Liver (tissue), 9 donors: ENCODE results near the gene EPB41L4B. TPM values are rescaled to one million over a fixed set of nuclear protein-coding genes. Genes with fewer than 3 reads are reported as not detected.

Experiments
- DNase-seq: peaks from one replicate; pipeline ENCODE4 v3.0.0-alpha.2; 2017; ENCODE audit warnings: low spot score
- H3K27ac ChIP-seq, 2 donors: one replicate each; pipeline ENCODE4 v1.7.0; 2013; ENCODE audit warnings: inconsistent platforms in 2 of 2, low read length in 2 of 2, control low read depth in 1 of 2, low read depth in 1 of 2, mild to moderate bottlenecking in 1 of 2
- H3K27me3 ChIP-seq, 4 donors: one replicate each; pipeline versions ENCODE4 v1.6.1 to v1.7.0; 2013; ENCODE audit warnings: low read length in 3 of 4, inconsistent platforms in 1 of 4, mild to moderate bottlenecking in 1 of 4, moderate library complexity in 1 of 4; ENCODE audit not compliant: control insufficient read depth in 4 of 4, insufficient read depth in 4 of 4
- H3K36me3 ChIP-seq, 4 donors: one replicate each; pipeline versions ENCODE4 v1.6.1 to v1.7.0; 2013; ENCODE audit warnings: low read length in 3 of 4, mild to moderate bottlenecking in 3 of 4, low read depth in 1 of 4, moderate library complexity in 1 of 4; ENCODE audit not compliant: control insufficient read depth in 4 of 4, insufficient read depth in 3 of 4
- H3K4me1 ChIP-seq, 4 donors: one replicate each; pipeline versions ENCODE4 v1.6.1 to v1.7.0; 2013; ENCODE audit warnings: low read length in 3 of 4, mild to moderate bottlenecking in 3 of 4, moderate library complexity in 1 of 4; ENCODE audit not compliant: control insufficient read depth in 4 of 4, insufficient read depth in 4 of 4
- H3K4me3 ChIP-seq, 3 donors: one replicate each; pipeline versions ENCODE4 v1.6.1 to v1.7.0; 2013; ENCODE audit warnings: low read length in 3 of 3, control low read depth in 1 of 3, low read depth in 1 of 3, mild to moderate bottlenecking in 1 of 3
- H3K9ac ChIP-seq, 2 donors: one replicate each; pipeline ENCODE4 v1.7.0; 2013; ENCODE audit warnings: low read length in 2 of 2, mild to moderate bottlenecking in 2 of 2, moderate library complexity in 2 of 2, control low read depth in 1 of 2, low read depth in 1 of 2
- H3K9me3 ChIP-seq, 4 donors: one replicate each; pipeline versions ENCODE4 v1.6.1 to v1.7.0; 2013; ENCODE audit warnings: low read length in 3 of 4; ENCODE audit not compliant: control insufficient read depth in 4 of 4
- ATF3 ChIP-seq: IDR thresholded peaks from 2 replicates; pipeline ENCODE4 v1.6.1; 2016; ENCODE audit warnings: antibody characterized with exemption
- EGR1 ChIP-seq, 2 donors: IDR thresholded peaks; 2 replicates each; pipeline ENCODE4 v1.6.1; 2016 to 2018; ENCODE audit warnings: antibody characterized with exemption in 2 of 2, low read depth in 2 of 2
- FOXA1 ChIP-seq: IDR thresholded peaks from 2 replicates; pipeline ENCODE4 v1.6.1; 2016; ENCODE audit warnings: antibody characterized with exemption
- FOXA2 ChIP-seq: IDR thresholded peaks from 2 replicates; pipeline ENCODE4 v1.6.1; 2016; ENCODE audit warnings: antibody characterized with exemption
- GABPA ChIP-seq, 2 donors: IDR thresholded peaks in 1 of 2; conservative IDR thresholded peaks in 1 of 2; 2 replicates each; pipeline ENCODE4 v1.6.1; 2016; ENCODE audit warnings: antibody characterized with exemption in 2 of 2, mild to moderate bottlenecking in 1 of 2, moderate library complexity in 1 of 2
- HNF4A ChIP-seq, 2 donors: conservative IDR thresholded peaks; 2 replicates each; pipeline ENCODE4 v1.6.1; 2016; ENCODE audit warnings: antibody characterized with exemption in 2 of 2, mild to moderate bottlenecking in 2 of 2
- HNF4G ChIP-seq: IDR thresholded peaks from 2 replicates; pipeline ENCODE4 v1.6.1; 2016; ENCODE audit warnings: antibody characterized with exemption
- JUND ChIP-seq, 2 donors: IDR thresholded peaks; 2 replicates each; pipeline ENCODE4 v1.6.1; 2016; ENCODE audit warnings: antibody characterized with exemption in 2 of 2
- NR2F2 ChIP-seq: IDR thresholded peaks from 2 replicates; pipeline ENCODE4 v1.6.1; 2016; ENCODE audit warnings: antibody characterized with exemption
- RAD21 ChIP-seq, 2 donors: IDR thresholded peaks; 2 replicates each; pipeline ENCODE4 v1.6.1; 2016; ENCODE audit warnings: antibody characterized with exemption in 2 of 2, mild to moderate bottlenecking in 2 of 2
- REST ChIP-seq: IDR thresholded peaks from 2 replicates; pipeline ENCODE4 v1.6.1; 2016; ENCODE audit warnings: antibody characterized with exemption, mild to moderate bottlenecking
- RXRA ChIP-seq, 2 donors: IDR thresholded peaks; 2 replicates each; pipeline ENCODE4 v1.6.1; 2017 to 2018; ENCODE audit warnings: antibody characterized with exemption in 2 of 2, mild to moderate bottlenecking in 1 of 2
- SP1 ChIP-seq: IDR thresholded peaks from 2 replicates; pipeline ENCODE4 v1.6.1; 2018; ENCODE audit warnings: antibody characterized with exemption, mild to moderate bottlenecking
- ZBTB33 ChIP-seq: IDR thresholded peaks from 2 replicates; pipeline ENCODE4 v1.6.1; 2016; ENCODE audit warnings: antibody characterized with exemption
- WGBS: extraction: QIAGEN DNeasy Blood & Tissue Kit; methylation state at CpG from one replicate; pipeline ENCODE4 v1.1.7; 2013; 5-methylcytosine and 5-hydroxymethylcytosine counted together
- polyA plus RNA-seq, 2 donors: library from polyadenylated mRNA; stranded (reverse) in 1 of 2; unstranded in 1 of 2; fragments of 200-250 nt in 1 of 2; fragments of >200 nt in 1 of 2; fragmentation: Nextera tagmentation in 1 of 2; extraction: Ambion mirVana in 1 of 2; gene quantifications; one replicate each; pipeline versions ENCODE4 v1.2.1 to v1.2.3, GENCODE V29; 2013 to 2015
- total RNA-seq, 2 donors: library from RNA; depleted of rRNA; stranded (reverse); fragments of >200 nt; gene quantifications; one replicate each; pipeline ENCODE4 v1.2.3, GENCODE V29; 2014
- TF ChIP-seq, protein P1 (sequence below): fragments of 150-350 bp; IDR thresholded peaks from 2 replicates; pipeline ENCODE4 v1.5.1; 2017; ENCODE audit warnings: improper control_type of control experiment, low read depth, low read length; ENCODE audit not compliant: missing input control
- TF ChIP-seq, protein P2 (sequence below): IDR thresholded peaks from 2 replicates; pipeline ENCODE4 v1.6.1; 2016; ENCODE audit warnings: antibody characterized with exemption
- donor health status: healthy.
- donor health status: healthy.
- donor health status: healthy.
- donor health status: healthy.
- donor health status: healthy.

EPB41L4B gene
- total and polyA plus RNA-seq, 4 donors, result 9.9 to 42.6 (median 23.9) TPM

- Histone ChIP-seq H3K4me1 (peaks cover 0 to 10% (median 0%) of the 10 kb centered on the region in 4 donors), H3K36me3 (peaks cover 0 to 7% (median 4%) of the 10 kb centered on the region in 4 donors), H3K27me3 (no peaks in the 10 kb centered on the region), H3K27ac (no peak overlapping the region), H3K9me3 (no peaks in the 10 kb centered on the region), H3K9ac (no peak overlapping the region), H3K4me3 (no peak overlapping the region)
- TF ChIP-seq FOXA1 (no peak), SP1 (no peak), EGR1 (IDR thresholded peaks at IDR 0.05; ENCODE audit: low read depth in 2 of 2) (no peak), ATF3 (no peak), HNF4A (conservative IDR thresholded peaks at IDR 0.05) (no peak)
- DNase-seq, result no peak
- WGBS, result 98% methylated on average over 3 of the region's 3 CpGs
Measured at GRCh38 chr9:109267555-109267954, 53.3 kb downstream of the EPB41L4B start.

- Histone ChIP-seq H3K27me3 (no peaks in the 10 kb centered on the region), H3K9me3 (no peaks in the 10 kb centered on the region), H3K4me3 (no peak overlapping the region), H3K4me1 (peaks cover 0 to 10% (median 0%) of the 10 kb centered on the region in 4 donors), H3K27ac (no peak overlapping the region), H3K9ac (no peak overlapping the region), H3K36me3 (peaks cover 0 to 7% (median 4%) of the 10 kb centered on the region in 4 donors)
- WGBS, result 68% methylated on average over 13 of the region's 13 CpGs
- no peak for DNase-seq
- no peak for TF ChIP-seq RXRA (IDR thresholded peaks at IDR 0.05)
- no peak for TF ChIP-seq SP1
- no peak for TF ChIP-seq JUND (IDR thresholded peaks at IDR 0.05)
- TF ChIP-seq, protein P1, sequence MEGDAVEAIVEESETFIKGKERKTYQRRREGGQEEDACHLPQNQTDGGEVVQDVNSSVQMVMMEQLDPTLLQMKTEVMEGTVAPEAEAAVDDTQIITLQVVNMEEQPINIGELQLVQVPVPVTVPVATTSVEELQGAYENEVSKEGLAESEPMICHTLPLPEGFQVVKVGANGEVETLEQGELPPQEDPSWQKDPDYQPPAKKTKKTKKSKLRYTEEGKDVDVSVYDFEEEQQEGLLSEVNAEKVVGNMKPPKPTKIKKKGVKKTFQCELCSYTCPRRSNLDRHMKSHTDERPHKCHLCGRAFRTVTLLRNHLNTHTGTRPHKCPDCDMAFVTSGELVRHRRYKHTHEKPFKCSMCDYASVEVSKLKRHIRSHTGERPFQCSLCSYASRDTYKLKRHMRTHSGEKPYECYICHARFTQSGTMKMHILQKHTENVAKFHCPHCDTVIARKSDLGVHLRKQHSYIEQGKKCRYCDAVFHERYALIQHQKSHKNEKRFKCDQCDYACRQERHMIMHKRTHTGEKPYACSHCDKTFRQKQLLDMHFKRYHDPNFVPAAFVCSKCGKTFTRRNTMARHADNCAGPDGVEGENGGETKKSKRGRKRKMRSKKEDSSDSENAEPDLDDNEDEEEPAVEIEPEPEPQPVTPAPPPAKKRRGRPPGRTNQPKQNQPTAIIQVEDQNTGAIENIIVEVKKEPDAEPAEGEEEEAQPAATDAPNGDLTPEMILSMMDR, result no peak
- no peak for TF ChIP-seq EGR1 (IDR thresholded peaks at IDR 0.05; ENCODE audit: low read depth in 2 of 2)
- no peak for TF ChIP-seq RAD21 (IDR thresholded peaks at IDR 0.05)
- TF ChIP-seq REST, result no peak
- no peak for TF ChIP-seq FOXA2
- TF ChIP-seq ZBTB33, result no peak
- TF ChIP-seq, protein P2, sequence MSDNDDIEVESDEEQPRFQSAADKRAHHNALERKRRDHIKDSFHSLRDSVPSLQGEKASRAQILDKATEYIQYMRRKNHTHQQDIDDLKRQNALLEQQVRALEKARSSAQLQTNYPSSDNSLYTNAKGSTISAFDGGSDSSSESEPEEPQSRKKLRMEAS, result no peak
- no peak for TF ChIP-seq GABPA (IDR thresholded peaks at IDR 0.05 in 1 of 2, conservative IDR thresholded peaks at IDR 0.05 in 1 of 2)
- TF ChIP-seq HNF4G, result no peak
- no peak for TF ChIP-seq HNF4A (conservative IDR thresholded peaks at IDR 0.05)
- no peak for TF ChIP-seq ATF3
- TF ChIP-seq NR2F2, result no peak
Measured at GRCh38 chr9:109264877-109265587, 55.8 kb downstream of the EPB41L4B start.
